Keratinocyte (primary cell): ENCODE measurements around the gene ZNF689. TPM values are rescaled to one million over a fixed set of nuclear protein-coding genes. Genes with fewer than 3 reads are reported as not detected.

ENCODE experiments used
- DNase-seq: peaks from one replicate; pipeline ENCODE4 v3.0.0-alpha.2; 2011; ENCODE audit warnings: low read depth, missing footprints, low spot score
- FAIRE-seq: peaks from 2 replicates; lab custom pipeline; 2011; peaks lifted over from hg19 to GRCh38; lab: Jason Lieb, UNC
- H2AFZ ChIP-seq: 2 replicates; pipeline ENCODE4 v1.6.0; 2012; ENCODE audit warnings: low read length, control low read depth, inconsistent platforms; ENCODE audit not compliant: control insufficient read depth
- H3K27ac ChIP-seq: 2 replicates; pipeline ENCODE4 v1.5.1; 2011; ENCODE audit warnings: low read length; ENCODE audit not compliant: control insufficient read depth, insufficient read depth
- H3K27me3 ChIP-seq: 3 replicates; pipeline ENCODE4 v1.6.0; 2011; ENCODE audit warnings: low read length; ENCODE audit not compliant: control insufficient read depth, insufficient read depth; ENCODE audit errors: extremely low read depth
- H3K36me3 ChIP-seq, 2 experiments: 2 replicates in 1 of 2; 3 replicates in 1 of 2; pipeline ENCODE4 v1.5.1; 2011; ENCODE audit warnings: low read length in 2 of 2, mild to moderate bottlenecking in 1 of 2; ENCODE audit not compliant: control insufficient read depth in 2 of 2, insufficient read depth in 2 of 2; ENCODE audit errors: extremely low read depth in 1 of 2
- H3K4me1 ChIP-seq: 3 replicates; pipeline ENCODE4 v1.5.1; 2011; ENCODE audit warnings: low read length; ENCODE audit not compliant: control insufficient read depth, insufficient read depth; ENCODE audit errors: extremely low read depth
- H3K4me2 ChIP-seq: 3 replicates; pipeline ENCODE4 v1.6.0; 2011; ENCODE audit warnings: low read depth, low read length; ENCODE audit not compliant: control insufficient read depth, insufficient read depth; ENCODE audit errors: extremely low read depth
- H3K4me3 ChIP-seq, 3 experiments: fragments of 200-600 bp in 1 of 3; sonication (generic) in 1 of 3; 2 replicates in 2 of 3; 3 replicates in 1 of 3; pipeline ENCODE4 v1.5.1; 2011 to 2016; ENCODE audit warnings: low read length in 3 of 3, mild to moderate bottlenecking in 3 of 3, control low read depth in 2 of 3, inconsistent platforms in 1 of 3, low read depth in 1 of 3, mixed read lengths in 1 of 3, mixed run types in 1 of 3, moderate library complexity in 1 of 3; ENCODE audit not compliant: control insufficient read depth in 2 of 3, insufficient read depth in 2 of 3; ENCODE audit errors: extremely low read depth in 1 of 3
- H3K79me2 ChIP-seq: 2 replicates; pipeline ENCODE4 v1.6.0; 2012; ENCODE audit warnings: low read length; ENCODE audit not compliant: control insufficient read depth, insufficient read depth
- H3K9ac ChIP-seq: 3 replicates; pipeline ENCODE4 v1.6.0; 2011; ENCODE audit warnings: low read length; ENCODE audit not compliant: control insufficient read depth, insufficient read depth; ENCODE audit errors: extremely low read depth
- H3K9me1 ChIP-seq: 3 replicates; pipeline ENCODE4 v1.6.0; 2011; ENCODE audit warnings: low read length; ENCODE audit not compliant: control insufficient read depth, insufficient read depth; ENCODE audit errors: extremely low read depth
- H3K9me3 ChIP-seq: 2 replicates; pipeline ENCODE4 v1.5.1; 2012; ENCODE audit warnings: low read depth, low read length; ENCODE audit not compliant: control insufficient read depth
- H4K20me1 ChIP-seq: 3 replicates; pipeline ENCODE4 v1.6.0; 2011; ENCODE audit warnings: low read length; ENCODE audit not compliant: control insufficient read depth, insufficient read depth; ENCODE audit errors: extremely low read depth
- EZH2 ChIP-seq: IDR thresholded peaks from one replicate; pipeline ENCODE4 v1.6.1; 2012; ENCODE audit warnings: inconsistent platforms, mild to moderate bottlenecking, low read length, moderate library complexity
- dilution Hi-C: fragments of 300-500 bp; cut with MboI; formaldehyde crosslinking; loops from one replicate; pipeline ENCODE4 v1.7.0; 2020; ENCODE audit warnings: low sequenced_read_pairs; ENCODE audit not compliant: extremely low pct_ligation_motif_present
- polyA plus RNA-seq, 5 experiments: library from polyadenylated mRNA; depleted of rRNA in 3 of 5; stranded (reverse) in 3 of 5; stranded (forward) in 1 of 5; unstranded in 1 of 5; fragments of >200 nt; gene quantifications; 1 replicate in 1 of 5; 2 replicates in 3 of 5; 3 replicates in 1 of 5; pipeline versions ENCODE4 v1.2.1 to v1.2.3, GENCODE V29; 2011 to 2012; ENCODE audit warnings: missing spikeins in 2 of 5, low read depth in 1 of 5, low replicate concordance in 1 of 5
- TF ChIP-seq, protein P1 (sequence below), 3 experiments: IDR thresholded peaks in 1 of 3; conservative IDR thresholded peaks in 1 of 3; optimal IDR thresholded peaks in 1 of 3; 2 replicates in 2 of 3; 3 replicates in 1 of 3; pipeline versions ENCODE3 to v1.5.1; 2011; ENCODE audit warnings: low read length in 3 of 3, mild to moderate bottlenecking in 3 of 3, moderate library complexity in 2 of 3, control low read depth in 1 of 3, inconsistent platforms in 1 of 3; ENCODE audit not compliant: insufficient read depth in 2 of 3; ENCODE audit errors: extremely low read depth in 1 of 3

Gene ZNF689
- polyA plus RNA-seq, 1 donor (not counting 4 experiments of a cell fraction or from before 2014, with no cell fraction given): 3.3 TPM

DNA sequence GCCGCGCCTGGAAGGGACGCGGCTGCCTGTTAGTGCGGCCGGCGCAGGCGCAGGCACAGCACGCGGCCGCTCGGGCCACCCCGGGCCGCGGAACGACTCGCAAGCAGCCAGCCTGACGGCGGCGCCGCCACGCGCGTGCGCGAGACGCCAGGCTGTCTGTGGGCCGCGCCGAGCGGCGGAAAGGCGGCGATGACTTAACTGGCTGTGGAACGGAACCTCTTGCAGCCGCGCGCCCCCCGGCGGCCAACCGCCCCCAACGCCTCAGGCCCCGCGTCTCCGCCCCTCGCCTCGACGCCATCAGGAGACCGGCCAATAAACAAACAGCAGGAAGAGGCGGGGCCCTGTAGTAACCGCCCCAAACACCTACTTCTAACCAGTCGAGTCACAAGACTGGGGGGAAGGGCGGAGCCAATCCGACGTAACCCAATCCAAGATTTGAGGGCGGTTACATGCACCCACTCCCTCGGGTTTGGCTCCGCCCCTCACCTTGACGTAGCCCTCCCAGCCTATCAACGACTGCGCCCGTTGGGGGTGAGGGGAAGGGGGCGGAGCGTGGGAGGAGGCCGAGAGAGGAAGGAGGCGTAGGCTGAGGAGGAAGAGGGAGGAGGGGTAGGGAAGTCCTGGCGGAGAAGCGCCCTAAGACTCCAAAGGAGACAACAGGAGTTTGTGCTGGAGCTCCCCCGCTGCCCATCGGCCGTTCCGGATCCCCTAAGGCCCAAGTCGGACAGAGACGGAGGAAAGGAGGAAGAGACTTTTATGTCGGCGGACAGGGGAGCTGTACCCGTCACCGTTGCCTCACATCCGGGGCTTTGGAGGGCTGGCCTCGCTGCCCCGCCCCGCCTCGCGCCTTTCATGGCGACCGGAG, 47.9 kb upstream of the ZNF689 start, which contains the start of gene FBRS:
TSS of gene FBRS (plus strand) at position 566 of the 865 bp plus-strand sequence. CDS start 1,088 bp downstream, outside the sequence.
- Histone ChIP-seq H2AFZ (peak within 1 kb of the TSS; percentile 98), H3K4me2 (peak within 1 kb of the TSS; percentile 96), H3K79me2 (peaks cover 37% of the 10 kb centered on the region), H3K27me3 (no peaks in the 10 kb centered on the region), H4K20me1 (no peaks in the 10 kb centered on the region), H3K36me3 (peaks cover 40 to 41% of the 10 kb centered on the region in 2 experiments), H3K9me1 (no peaks in the 10 kb centered on the region), H3K9ac (peak within 1 kb of the TSS; percentile 99), H3K27ac (peak within 1 kb of the TSS; percentile 100), H3K9me3 (no peaks in the 10 kb centered on the region), H3K4me1 (peaks cover 24% of the 10 kb centered on the region), H3K4me3 (peak within 1 kb of the TSS; percentile 87 to 97 (median 90))
- FAIRE-seq (peak; percentile 39), DNase-seq (peak; percentile 100)
- dilution Hi-C loops: no loop called here
- no peak for TF ChIP-seq EZH2
- TF ChIP-seq, protein P1, sequence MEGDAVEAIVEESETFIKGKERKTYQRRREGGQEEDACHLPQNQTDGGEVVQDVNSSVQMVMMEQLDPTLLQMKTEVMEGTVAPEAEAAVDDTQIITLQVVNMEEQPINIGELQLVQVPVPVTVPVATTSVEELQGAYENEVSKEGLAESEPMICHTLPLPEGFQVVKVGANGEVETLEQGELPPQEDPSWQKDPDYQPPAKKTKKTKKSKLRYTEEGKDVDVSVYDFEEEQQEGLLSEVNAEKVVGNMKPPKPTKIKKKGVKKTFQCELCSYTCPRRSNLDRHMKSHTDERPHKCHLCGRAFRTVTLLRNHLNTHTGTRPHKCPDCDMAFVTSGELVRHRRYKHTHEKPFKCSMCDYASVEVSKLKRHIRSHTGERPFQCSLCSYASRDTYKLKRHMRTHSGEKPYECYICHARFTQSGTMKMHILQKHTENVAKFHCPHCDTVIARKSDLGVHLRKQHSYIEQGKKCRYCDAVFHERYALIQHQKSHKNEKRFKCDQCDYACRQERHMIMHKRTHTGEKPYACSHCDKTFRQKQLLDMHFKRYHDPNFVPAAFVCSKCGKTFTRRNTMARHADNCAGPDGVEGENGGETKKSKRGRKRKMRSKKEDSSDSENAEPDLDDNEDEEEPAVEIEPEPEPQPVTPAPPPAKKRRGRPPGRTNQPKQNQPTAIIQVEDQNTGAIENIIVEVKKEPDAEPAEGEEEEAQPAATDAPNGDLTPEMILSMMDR (optimal IDR thresholded peaks at IDR 0.05 in 1 of 3, IDR thresholded peaks at IDR 0.05 in 1 of 3, conservative IDR thresholded peaks at IDR 0.05 in 1 of 3; ENCODE audit: extremely low read depth in 1 of 3, insufficient read depth in 2 of 3, low read length in 3 of 3): peak; percentile 46 to 80 (median 59)

DNA sequence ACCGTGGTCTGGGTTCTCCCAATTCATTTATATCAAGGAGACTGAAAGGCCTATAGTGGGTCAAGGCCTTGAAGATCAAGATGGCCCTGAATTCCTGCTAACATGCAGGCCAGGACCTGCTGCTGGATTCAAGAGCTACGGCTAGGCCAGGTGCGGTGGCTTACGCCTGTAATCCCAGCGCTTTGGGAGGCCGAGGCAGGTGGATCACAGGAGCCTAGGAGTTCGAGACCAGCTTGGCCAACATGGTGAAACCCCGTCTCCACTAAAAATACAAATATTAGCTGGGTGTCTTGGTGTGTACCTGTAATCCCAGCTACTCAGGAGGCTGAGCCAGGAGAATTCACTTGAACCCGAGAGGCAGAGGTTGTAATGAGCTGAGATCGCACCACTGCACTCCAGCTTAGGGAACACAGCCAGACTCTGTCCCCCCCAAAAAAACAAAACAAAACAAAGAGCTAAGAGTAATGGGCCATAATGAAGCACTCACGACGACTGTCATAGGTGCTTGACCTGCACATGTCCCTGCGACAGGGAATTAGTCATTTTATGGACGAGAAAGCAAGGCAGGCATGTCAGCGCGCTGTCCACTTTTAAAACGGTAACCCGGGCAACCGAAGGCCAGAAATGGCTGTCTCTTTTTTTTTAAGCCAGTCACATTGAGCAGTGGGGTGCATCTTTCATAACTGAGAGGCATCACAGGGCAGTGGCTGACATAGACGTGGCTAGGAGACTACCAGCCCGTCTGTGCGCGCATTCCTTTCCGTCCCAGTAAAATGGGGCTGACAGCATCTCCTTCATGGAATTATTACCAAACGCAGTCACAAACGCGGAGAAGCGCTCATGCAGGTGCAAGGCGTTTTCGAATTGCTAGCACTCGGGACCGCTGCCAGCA, 47.0 kb upstream of the ZNF689 start:
- Histone ChIP-seq H3K9ac (peak overlapping the region; percentile 74), H3K4me1 (peaks cover 27% of the 10 kb centered on the region), H3K27ac (peak overlapping the region; percentile 75), H3K79me2 (peaks cover 33% of the 10 kb centered on the region), H3K4me2 (peak overlapping the region; percentile 96), H3K4me3 (peak overlapping the region; percentile 17 to 80 (median 70)), H3K27me3 (no peaks in the 10 kb centered on the region), H2AFZ (peak overlapping the region; percentile 73), H4K20me1 (no peaks in the 10 kb centered on the region), H3K9me3 (no peaks in the 10 kb centered on the region), H3K36me3 (peaks cover 40 to 44% of the 10 kb centered on the region in 2 experiments), H3K9me1 (no peaks in the 10 kb centered on the region)
- dilution Hi-C loops: no loop called here
- TF ChIP-seq, protein P1 (optimal IDR thresholded peaks at IDR 0.05 in 1 of 3, IDR thresholded peaks at IDR 0.05 in 1 of 3, conservative IDR thresholded peaks at IDR 0.05 in 1 of 3; ENCODE audit: extremely low read depth in 1 of 3, insufficient read depth in 2 of 3, low read length in 3 of 3): no peak
- no peak for TF ChIP-seq EZH2
- no peak for FAIRE-seq
- DNase-seq: no peak
